ENCODE results near the gene PARD3B. TPM values are rescaled to one million over a fixed set of nuclear protein-coding genes. Genes with fewer than 3 reads are reported as not detected.

The PARD3B gene
- total RNA-seq, 1 donor from 2014 or later = 1.6 TPM

DNA sequence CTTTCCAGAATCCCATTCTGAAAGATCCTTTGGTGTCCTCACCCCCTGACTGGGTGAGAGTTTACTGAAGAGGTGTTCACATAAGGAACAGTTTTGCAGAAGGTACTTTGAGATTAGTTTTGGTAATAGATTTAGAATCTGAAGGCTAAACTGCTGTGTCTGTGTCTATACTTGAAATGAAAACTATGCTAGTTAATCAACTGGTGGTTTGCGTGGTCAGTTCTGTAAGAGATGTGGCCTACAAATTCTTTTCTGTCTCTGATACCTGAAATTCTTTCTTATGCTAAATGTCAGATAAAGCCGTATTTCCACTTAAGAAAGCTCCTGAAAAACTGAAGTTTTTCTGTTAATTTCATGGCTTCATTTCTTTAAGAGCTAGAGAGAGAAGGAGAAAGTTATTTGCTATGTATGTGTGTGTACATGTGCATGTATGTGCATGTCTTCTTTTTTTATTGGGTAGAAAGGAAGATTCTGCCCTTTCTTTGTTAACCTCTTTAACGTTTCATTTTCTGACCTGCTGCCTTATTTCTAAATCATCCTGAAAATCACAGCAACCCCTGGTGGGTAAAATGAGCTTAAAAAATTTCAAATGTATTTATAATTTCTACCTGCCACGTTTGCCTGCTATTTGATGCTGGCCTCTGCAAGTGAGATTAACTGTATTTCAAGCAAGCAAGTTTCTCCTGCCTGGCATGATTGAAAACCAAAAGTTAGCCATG, 585.0 kb downstream of the PARD3B start:
- TF ChIP-seq, protein P1, sequence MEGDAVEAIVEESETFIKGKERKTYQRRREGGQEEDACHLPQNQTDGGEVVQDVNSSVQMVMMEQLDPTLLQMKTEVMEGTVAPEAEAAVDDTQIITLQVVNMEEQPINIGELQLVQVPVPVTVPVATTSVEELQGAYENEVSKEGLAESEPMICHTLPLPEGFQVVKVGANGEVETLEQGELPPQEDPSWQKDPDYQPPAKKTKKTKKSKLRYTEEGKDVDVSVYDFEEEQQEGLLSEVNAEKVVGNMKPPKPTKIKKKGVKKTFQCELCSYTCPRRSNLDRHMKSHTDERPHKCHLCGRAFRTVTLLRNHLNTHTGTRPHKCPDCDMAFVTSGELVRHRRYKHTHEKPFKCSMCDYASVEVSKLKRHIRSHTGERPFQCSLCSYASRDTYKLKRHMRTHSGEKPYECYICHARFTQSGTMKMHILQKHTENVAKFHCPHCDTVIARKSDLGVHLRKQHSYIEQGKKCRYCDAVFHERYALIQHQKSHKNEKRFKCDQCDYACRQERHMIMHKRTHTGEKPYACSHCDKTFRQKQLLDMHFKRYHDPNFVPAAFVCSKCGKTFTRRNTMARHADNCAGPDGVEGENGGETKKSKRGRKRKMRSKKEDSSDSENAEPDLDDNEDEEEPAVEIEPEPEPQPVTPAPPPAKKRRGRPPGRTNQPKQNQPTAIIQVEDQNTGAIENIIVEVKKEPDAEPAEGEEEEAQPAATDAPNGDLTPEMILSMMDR (IDR thresholded peaks at IDR 0.05; ENCODE audit: insufficient read depth, low read length, severe bottlenecking) = no peak
- H3K4me3 ChIP-seq (ENCODE audit: low read depth, low read length) = no peak overlapping the region
- DNase-seq (ENCODE audit: low read depth) (no peak), FAIRE-seq (no peak)
- no peaks in the 10 kb centered on the region for H3K36me3 ChIP-seq (ENCODE audit: control insufficient read depth, insufficient read depth, low read length)
- H3K27me3 ChIP-seq (ENCODE audit: control insufficient read depth, insufficient read depth, low read length) = no peaks in the 10 kb centered on the region

DNA sequence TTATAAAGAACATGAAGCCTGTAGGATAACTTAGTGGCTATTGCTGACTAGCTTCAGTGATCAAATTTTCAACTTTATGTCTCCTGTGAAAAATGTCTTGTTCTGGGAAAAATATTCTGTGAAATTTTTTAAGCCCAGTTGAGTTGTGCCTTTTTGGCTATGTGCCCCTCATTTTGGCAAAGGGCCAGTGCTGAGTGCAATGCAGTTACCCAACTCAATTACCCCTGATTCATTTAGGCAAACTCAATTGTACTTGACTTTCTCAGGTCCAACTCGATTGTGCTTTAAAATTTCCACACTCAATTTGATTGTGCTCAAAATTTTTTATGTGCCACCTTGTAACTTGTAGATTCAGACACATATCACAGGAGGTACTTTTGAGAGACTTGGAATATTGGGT, 588.3 kb downstream of the PARD3B start:
- Histone ChIP-seq H3K36me3 (ENCODE audit: control insufficient read depth, insufficient read depth, low read length) (no peaks in the 10 kb centered on the region), H3K27me3 (ENCODE audit: control insufficient read depth, insufficient read depth, low read length) (no peaks in the 10 kb centered on the region), H3K4me3 (ENCODE audit: low read depth, low read length) (no peak overlapping the region)
- TF ChIP-seq, protein P1 (IDR thresholded peaks at IDR 0.05; ENCODE audit: insufficient read depth, low read length, severe bottlenecking) = no peak
- DNase-seq (ENCODE audit: low read depth) = no peak
- no peak for FAIRE-seq

DNA sequence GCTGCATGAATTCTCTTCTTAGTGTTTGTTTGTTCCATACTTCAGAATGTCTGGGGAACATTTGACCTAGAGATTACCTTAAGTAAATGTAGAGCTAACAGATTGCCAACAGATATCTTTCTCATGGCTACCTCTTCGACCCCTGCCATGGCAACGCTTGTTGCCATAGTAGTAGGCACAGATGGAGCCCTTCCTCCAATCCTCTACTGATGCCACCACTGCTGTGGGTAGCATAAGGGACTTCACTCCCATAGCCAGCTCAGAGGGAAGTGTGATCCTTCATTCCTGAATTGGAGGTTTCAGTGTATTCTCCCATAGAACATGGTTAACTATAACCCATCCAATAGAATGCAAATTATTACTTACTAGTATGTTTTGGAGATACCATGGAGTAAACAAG, 593.5 kb downstream of the PARD3B start:
- no peak for FAIRE-seq
- H3K36me3 ChIP-seq (ENCODE audit: control insufficient read depth, insufficient read depth, low read length) = no peaks in the 10 kb centered on the region
- TF ChIP-seq, protein P1 (IDR thresholded peaks at IDR 0.05; ENCODE audit: insufficient read depth, low read length, severe bottlenecking) = no peak
- no peaks in the 10 kb centered on the region for H3K27me3 ChIP-seq (ENCODE audit: control insufficient read depth, insufficient read depth, low read length)
- no peak for DNase-seq (ENCODE audit: low read depth)
- no peak overlapping the region for H3K4me3 ChIP-seq (ENCODE audit: low read depth, low read length)

DNA sequence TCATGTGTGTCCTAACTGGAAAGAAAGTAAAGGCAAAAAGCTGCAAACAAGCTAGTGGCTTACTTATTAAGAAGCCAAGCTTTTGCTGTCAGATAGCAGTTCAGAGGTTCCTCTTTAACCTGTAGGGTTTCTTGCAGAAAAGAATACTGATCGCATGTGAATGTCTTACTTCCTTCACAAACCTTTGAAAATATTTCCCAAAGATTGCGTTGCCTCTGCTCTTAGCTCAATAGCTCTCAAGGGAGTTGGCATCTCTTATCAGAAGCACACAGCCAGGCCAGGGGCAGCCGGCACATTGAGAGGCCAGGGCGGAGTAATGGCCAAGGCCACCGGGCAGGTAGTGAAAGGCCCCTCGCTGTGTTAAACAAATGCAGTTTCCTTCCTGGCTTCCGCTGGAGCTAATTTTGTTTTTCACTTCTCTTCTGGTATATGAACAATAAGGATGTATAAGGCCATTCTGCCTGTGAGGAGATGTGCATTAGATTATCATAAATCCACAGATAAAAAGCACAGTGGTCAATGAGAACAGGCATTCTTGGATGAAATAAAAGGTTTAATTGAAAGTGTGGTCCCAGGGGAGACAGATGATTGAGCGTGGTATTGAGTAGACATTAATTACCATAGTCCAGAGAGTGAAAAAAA, 594.7 kb downstream of the PARD3B start:
- DNase-seq (ENCODE audit: low read depth) = no peak
- FAIRE-seq = no peak
- TF ChIP-seq, protein P1 (IDR thresholded peaks at IDR 0.05; ENCODE audit: insufficient read depth, low read length, severe bottlenecking) = no peak

DNA sequence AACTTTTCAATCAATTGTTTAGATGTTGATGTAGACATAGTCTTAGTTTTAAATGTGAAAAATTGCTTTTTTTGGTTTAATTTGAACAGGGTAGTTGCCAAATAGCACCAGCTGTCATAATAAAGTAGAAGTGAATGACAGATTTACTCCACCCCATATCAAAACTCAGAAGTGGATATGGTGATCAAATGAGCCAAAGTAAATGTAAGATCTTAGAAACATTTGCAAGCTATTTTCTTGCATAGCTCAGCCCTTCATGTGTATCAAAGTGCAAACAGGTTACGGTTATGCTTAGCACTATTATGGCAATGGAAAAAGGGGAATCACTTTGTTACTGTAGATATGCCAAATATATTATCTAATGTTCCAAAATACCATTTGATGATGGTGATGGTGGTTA, 596.1 kb downstream of the PARD3B start:
- H3K4me3 ChIP-seq (ENCODE audit: low read depth, low read length) = no peak overlapping the region
- no peaks in the 10 kb centered on the region for H3K36me3 ChIP-seq (ENCODE audit: control insufficient read depth, insufficient read depth, low read length)
- FAIRE-seq (no peak), DNase-seq (ENCODE audit: low read depth) (no peak)
- TF ChIP-seq, protein P1 (IDR thresholded peaks at IDR 0.05; ENCODE audit: insufficient read depth, low read length, severe bottlenecking) = no peak
- no peaks in the 10 kb centered on the region for H3K27me3 ChIP-seq (ENCODE audit: control insufficient read depth, insufficient read depth, low read length)

More for the DNA sequence above, 594.7 kb downstream of the PARD3B start:
- H3K4me3 ChIP-seq (ENCODE audit: low read depth, low read length) = no peak overlapping the region
- no peaks in the 10 kb centered on the region for H3K27me3 ChIP-seq (ENCODE audit: control insufficient read depth, insufficient read depth, low read length)
- H3K36me3 ChIP-seq (ENCODE audit: control insufficient read depth, insufficient read depth, low read length) = no peaks in the 10 kb centered on the region

Data from bronchial epithelial cell (primary cell).